Left renal cortex interstitium (tissue), 4 donors: Measurements from ENCODE around the gene TBXA2R. TPM values are rescaled to one million over a fixed set of nuclear protein-coding genes. Genes with fewer than 3 reads are reported as not detected.
A peak's percentile ranks its signal among the peaks of the same experiment; 100 is the strongest.
"Not testable (repeated sequence)": the region's sequence is repeated elsewhere in the genome, so short reads cannot be mapped to it uniquely, and the experiment has no call there.

ENCODE experiments used
- DNase-seq, 4 donors: peaks; one replicate each; pipeline ENCODE4 v3.0.0-alpha.2; 2013; ENCODE audit warnings: low read depth in 4 of 4, low spot score in 2 of 4, missing footprints in 1 of 4
- polyA plus RNA-seq, 4 donors: library from polyadenylated mRNA; unstranded; fragments of 120-200 nt; gene quantifications; one replicate each; pipeline ENCODE4 v1.2.1, GENCODE V29; 2013; ENCODE audit not compliant: insufficient read length in 4 of 4

The TBXA2R gene
- polyA plus RNA-seq, 4 donors: 2.3 to 3.8 (median 3.1) TPM

- no peak for DNase-seq
Measured at GRCh38 chr19:3585301-3586126, 21.2 kb downstream of the TBXA2R start, which contains the start of gene GIPC3. GIPC3 (plus strand) TSS chr19:3585478; CDS start chr19:3585598, 120 bp downstream.

- not testable (repeated sequence) for DNase-seq
Measured at GRCh38 chr19:3584036-3584802, 22.5 kb downstream of the TBXA2R start.

- DNase-seq: not testable (repeated sequence)
Measured at GRCh38 chr19:3581792-3582191, 24.9 kb downstream of the TBXA2R start.

- no peak for DNase-seq
Measured at GRCh38 chr19:3580156-3580934, 26.3 kb downstream of the TBXA2R start.

- DNase-seq: no peak
Measured at GRCh38 chr19:3578390-3578789, 28.3 kb downstream of the TBXA2R start.

GRCh38 chr19:3577723-3578344, 28.8 kb downstream of the TBXA2R start:
- DNase-seq: no peak

GRCh38 chr19:3576696-3577443, 29.8 kb downstream of the TBXA2R start:
- DNase-seq: no peak

- DNase-seq: no peak
Measured at GRCh38 chr19:3575949-3576673, 30.6 kb downstream of the TBXA2R start.

- DNase-seq: no peak
Measured at GRCh38 chr19:3575260-3575741, 31.4 kb downstream of the TBXA2R start.

- no peak for DNase-seq
Measured at GRCh38 chr19:3573858-3574637, 32.6 kb downstream of the TBXA2R start.

- DNase-seq: no peak
Measured at GRCh38 chr19:3573162-3573857, 33.4 kb downstream of the TBXA2R start.

GRCh38 chr19:3572855-3573161, 33.9 kb downstream of the TBXA2R start, which contains the start of gene HMG20B:
HMG20B (plus strand) TSS chr19:3572944; CDS start chr19:3573310, 366 bp downstream.
- no peak for DNase-seq

GRCh38 chr19:3572132-3572854, 34.4 kb downstream of the TBXA2R start:
- DNase-seq: peak; percentile 92 to 98 (median 98)

- no peak for DNase-seq
Measured at GRCh38 chr19:3570606-3571011, 36.1 kb downstream of the TBXA2R start.

- not testable (repeated sequence) for DNase-seq
Measured at GRCh38 chr19:3570042-3570441, 36.6 kb downstream of the TBXA2R start.

- DNase-seq: no peak
Measured at GRCh38 chr19:3565139-3565538, 41.5 kb downstream of the TBXA2R start.
